GM21723 (cell line): ENCODE data around the gene MYO3A.

Source experiments
- ATAC-seq: cut with Tn5 transposase; IDR thresholded peaks from one replicate; pipeline ENCODE4 v1.9.1; 2021; ENCODE audit warnings: mild to moderate bottlenecking, moderate library complexity; ENCODE audit not compliant: unreplicated experiment

Gene MYO3A

DNA sequence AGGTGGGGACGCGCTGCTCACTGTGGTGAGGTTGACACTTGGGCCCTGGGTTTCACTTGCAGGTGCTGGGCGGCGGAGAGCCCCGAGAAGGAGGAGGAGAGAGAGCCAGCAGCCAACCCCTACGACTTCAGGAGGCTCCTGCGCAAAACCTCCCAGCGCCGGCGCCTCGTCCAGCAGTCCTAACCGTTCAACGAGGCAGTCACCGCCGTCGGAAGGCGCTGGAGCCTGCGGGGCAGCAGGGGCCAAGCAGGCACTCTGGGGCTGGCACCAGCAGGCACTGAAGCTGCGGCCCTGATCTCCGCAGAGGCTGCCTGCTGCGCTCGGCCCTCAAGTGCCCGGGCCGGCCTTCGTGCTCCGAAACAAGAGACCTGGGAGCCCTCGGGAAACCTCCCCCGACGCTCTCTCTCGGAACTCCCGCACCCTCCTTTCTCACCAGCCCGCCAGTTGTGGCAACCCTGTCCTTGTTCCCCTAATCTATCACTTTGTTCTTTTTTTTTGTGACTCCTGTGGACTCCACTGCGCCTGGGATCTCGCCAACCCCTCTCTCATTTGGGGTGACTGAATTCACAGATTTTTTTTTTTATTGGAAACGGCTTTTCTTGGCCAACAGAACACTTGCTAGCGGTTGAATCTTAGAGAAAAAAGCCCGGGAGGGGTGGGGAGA is 277.9 kb downstream of the MYO3A start:
- ATAC-seq, result no peak

DNA sequence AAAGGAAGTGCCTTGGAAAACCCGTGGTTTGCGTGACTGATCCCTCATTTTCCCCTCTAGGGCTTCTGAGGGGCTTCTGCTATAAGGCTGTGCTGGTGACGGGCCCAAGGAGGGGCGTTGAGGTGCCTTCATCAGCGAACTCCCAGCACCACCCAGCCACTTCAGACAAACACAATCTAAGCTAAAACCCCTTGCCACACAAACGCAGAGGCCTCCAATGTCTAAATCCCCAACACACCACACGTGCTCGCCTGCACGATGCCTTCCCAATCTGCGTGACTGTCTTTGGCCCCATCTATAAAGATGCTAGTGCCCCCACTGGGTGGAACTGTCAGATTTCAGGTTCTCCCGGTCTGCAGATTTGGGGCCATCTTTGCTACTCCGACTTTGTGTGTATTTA is 278.5 kb downstream of the MYO3A start:
- ATAC-seq, result no peak

DNA sequence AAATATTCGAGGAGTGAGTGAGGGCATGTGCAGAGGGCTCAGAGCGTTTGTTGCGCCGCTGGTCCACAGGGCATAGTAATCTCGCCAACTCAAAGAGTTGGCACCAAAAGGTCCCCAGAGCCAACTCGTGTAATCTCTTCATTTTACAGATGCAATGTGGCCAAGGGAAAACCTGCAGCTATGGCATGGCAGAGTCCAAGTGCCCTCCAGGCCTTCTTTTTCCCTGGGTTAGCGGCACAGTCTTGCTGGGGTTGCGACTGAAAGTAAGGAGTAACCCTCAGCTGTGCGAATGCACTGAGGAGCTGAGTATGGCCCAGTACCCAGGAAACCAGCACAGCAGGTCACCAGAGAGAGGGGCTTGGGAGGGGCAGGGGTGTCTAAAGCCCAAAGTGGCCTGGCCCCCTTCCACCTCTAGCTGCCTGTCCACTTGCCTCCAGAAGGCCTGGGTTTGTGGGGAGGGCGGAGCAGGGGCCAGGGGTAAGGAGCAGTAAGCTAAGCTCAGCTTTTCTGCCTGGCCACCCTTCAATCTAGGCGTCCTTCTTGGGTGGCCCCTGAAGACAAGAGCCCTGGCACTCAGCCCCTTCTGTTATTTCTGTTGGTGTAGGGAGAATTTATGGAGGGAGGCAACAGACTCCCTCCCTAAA is 279.2 kb downstream of the MYO3A start:
- no peak for ATAC-seq

DNA sequence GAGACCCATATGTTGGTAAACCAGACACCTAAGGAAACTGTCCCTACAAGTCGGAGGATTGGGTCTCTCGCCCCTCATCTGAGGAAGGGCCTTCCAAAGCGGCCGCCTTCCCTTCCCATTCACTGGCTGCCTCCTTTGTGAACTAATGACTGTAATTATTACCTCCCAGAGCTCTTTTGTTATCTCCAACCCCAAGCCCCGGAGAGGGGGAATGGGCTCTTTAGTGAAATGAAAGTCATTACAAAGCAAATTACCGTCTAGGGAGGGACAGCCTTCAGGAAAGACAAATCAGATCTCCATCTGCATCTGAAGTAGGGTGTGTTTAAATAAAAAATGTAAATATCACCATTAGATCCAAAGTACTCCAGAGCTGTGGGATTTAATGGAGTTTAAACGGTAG is 280.0 kb downstream of the MYO3A start:
- ATAC-seq, result no peak

DNA sequence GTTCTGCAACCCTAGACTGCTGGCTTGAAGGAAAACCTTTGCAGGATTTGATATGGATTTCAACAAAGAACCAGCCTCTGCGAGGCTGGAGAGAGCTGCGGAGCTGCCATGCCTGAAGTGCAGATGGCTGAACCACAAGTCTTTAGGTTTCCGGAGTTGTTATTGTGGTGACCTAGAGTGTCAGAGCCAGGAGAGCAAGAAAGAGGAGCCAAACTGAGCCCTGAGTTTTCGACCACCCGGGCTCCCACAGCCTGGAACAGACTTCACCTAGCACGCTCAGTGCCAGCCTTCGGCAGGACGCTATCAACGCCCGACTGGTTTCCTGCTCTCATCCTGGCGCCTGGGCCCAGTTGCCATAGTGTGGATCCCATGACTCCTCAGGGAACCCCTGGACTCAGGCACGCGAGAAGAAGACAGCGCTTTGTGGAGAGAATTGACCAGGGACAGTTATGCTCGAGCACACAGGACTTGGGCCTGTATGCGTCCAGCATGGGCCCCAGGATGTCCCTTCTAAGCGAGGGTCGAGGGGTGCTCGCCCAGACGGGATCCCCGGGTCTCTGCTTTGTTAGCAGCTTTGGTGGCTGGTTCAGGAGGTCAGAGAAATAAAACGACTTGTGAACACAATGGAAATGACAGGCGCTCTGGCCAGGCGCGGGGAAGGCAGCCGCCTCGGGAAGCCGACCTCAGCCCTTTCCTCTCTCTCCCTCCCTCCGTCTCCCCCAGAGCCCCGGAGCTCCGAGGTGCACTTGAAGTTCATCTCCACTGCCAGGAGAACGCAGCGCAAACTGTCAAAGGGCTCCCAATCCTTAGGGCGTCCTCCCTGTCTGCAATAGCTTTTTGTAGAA is 280.7 kb downstream of the MYO3A start:
- ATAC-seq, result no peak

DNA sequence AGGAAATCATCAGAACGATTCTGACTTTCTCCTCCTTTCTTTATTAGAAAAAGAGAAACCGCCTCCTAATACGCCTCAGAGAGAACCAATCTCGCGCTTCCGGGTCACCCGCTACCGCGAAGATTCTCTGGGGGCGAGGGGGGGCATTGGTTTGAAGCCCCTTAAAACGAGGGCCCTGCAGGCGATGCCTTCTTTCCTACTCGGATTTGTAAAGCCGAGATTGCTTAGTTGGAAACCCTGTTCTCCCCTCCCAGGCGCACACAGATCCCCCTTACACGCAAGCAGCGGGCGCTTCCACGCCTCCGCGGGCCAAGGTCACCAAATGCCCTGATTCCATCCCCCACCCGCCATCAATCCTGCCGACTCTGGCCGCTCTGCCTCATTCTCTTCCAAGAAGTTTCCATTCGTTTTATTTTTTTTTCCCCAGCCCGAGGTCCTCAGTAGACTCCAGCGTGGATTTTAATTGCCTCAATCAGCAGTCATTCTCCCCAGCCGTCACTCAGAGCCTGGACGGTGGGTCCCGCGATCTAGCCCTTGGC is 281.4 kb downstream of the MYO3A start:
- ATAC-seq, result no peak

DNA sequence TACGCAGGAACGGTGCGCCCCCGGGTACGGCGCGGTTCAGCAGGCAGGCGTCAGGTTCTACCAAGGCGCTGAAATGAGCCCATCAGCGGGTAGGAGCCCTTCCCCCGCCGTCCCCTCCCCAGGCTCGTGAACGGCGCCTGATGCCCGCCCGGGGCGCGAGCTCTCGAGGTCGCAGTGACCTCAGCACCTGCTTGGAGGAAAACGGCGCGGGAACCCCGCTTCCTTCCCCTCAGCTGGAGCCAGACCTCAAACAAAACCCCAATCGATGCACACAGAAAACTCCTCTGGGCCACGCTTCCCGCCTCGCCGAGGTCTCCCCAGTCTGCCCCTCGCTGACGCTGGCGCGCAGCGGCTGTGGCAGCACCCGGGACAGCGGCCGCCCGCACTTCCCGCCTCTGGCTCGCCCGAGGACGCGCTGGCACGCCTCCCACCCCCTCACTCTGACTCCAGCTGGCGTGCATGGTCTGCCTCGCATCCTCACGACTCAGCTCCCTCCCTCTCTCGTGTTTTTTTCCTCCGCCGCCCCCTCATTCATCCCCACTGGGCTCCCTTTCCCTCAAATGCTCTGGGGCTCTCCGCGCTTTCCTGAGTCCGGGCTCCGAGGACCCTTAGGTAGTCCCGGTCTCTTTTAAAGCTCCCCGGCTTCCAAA is 282.0 kb downstream of the MYO3A start:
- no peak for ATAC-seq

DNA sequence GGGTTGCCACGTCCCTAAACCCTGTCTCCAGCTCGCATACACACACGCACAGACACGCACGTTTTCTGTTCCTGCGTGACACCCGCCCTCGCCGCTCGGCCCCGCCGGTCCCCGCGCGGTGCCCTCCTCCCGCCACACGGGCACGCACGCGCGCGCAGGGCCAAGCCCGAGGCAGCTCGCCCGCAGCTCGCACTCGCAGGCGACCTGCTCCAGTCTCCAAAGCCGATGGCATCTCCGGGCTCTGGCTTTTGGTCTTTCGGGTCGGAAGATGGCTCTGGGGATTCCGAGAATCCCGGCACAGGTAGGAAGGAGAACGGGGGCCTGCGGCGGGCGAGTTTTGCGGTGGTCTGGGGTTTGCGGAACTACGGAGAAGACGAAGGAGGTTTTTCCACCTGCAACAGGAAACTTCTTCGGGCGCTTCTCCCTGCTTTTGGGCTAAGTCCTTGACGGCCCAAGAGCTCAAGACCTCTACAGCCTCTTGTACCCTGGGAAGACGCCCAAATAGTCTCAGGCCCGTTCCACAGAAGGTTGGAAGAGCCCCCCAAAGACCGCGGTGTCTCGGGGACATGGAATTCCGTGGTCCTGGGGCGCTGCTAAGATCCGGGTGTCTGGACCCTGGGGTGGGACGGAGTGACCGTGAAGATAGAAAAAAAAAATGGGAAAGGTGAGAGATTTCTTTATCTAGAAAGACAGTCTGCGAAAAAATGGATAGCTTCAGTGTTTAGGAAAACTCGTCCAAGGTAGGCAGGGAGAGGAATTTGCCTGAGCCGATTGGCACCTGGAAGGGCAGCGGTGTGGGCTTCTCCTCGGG is 282.8 kb downstream of the MYO3A start, which contains the start of gene GAD2:
GAD2 (plus strand) TSS at position 190 of the 811 bp plus-strand sequence; CDS start at position 226, 36 bp downstream.
- ATAC-seq, result no peak

DNA sequence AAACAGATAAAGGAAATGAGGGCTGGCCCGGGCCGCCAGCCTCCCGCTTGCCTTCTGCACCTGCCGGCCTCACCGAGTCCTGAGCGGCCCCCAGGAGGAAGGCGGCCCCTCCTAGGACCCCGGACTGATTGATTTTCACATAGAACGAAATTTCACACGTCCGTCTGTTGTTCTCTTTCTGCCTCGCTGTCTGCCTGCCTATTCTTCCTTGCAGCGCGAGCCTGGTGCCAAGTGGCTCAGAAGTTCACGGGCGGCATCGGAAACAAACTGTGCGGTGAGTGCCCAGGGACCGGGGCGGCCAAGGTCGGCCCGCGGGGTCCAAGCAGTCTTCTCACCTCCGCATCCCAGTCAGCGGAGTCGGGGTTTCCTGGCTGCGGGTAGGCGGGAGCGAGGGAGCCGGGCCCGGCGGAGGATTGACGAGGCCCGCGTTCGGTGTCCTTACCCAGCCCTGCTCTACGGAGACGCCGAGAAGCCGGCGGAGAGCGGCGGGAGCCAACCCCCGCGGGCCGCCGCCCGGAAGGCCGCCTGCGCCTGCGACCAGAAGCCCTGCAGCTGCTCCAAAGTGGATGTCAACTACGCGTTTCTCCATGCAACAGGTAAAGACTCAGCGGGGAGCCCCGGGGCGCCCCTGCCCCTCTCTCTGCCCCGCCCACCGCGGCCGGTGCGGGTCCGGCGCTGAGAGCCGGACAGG is 283.5 kb downstream of the MYO3A start:
- no peak for ATAC-seq

DNA sequence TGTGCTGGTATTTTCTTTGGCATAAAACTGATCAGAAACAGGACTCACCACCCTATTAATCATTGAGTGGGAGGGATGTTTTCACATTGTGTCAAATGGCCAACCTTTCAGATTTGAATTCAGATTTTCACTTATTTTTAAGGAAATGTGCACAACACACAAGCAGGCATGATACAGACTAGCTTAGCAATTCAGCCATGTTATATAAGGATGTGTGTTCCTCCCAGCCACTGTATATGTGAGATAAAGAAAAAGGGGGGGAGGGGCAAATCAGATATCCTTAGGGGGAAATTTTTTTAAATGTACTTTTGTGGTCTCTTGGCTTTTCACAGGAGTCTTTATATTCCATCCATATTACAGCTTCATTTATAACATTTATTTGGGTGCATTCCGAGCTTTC is 285.6 kb downstream of the MYO3A start:
- ATAC-seq, result no peak

DNA sequence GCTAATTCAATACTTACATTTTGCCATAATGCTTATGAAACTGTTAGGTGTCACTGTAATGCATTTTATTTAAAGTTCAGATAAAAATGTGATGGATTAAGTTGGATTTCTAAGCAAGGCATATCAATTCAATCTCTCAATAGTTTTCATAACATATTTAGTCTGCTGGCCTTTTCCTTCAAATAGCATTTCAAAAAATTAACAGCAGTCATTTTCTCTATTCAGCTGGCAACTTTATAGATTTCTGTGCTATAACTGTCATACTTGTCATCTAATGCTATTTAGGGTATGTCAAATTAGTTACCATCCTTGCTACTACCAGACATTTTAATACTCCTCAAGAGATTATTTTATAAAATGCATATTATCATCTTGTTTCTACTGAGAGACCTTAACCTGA is 286.9 kb downstream of the MYO3A start:
- no peak for ATAC-seq

DNA sequence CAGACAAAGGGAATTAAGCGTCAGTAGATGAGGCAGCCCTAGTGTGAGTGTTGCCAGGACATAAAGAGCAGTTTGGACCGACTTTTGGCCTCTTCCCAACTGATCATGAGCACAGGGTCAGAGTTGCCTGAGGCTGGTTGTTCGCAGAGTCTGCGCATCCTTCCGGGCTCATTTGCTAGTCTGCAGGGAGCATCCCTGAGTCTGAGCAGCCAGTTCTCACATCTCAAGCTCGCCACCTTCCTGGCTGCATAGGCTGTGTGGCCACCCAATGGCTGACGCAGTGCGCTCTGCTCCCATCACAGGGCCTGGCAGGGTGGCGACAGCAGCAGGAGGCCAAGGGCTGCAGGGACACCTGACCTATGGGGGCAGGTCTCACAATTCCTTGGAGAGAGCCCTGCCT is 287.5 kb downstream of the MYO3A start:
- ATAC-seq, result no peak

DNA sequence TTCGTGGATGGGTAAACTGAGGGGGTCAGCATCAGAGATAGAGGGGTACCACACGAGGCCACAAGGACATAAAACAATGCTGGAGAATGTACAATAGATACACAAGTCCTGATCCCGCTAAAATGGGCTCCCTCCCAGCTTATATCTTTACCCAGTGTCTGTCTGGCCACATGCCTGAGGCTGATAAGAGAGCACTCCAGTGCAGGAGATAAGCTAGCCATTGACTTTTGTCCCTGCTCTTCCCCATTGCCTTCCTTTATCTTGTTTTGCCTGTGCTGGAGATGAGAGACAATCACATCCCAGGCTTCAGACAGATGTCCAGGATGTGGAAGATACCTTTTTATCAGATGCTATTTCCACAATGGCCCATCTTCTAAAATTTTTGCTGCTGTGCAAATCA is 288.5 kb downstream of the MYO3A start:
- ATAC-seq, result no peak

DNA sequence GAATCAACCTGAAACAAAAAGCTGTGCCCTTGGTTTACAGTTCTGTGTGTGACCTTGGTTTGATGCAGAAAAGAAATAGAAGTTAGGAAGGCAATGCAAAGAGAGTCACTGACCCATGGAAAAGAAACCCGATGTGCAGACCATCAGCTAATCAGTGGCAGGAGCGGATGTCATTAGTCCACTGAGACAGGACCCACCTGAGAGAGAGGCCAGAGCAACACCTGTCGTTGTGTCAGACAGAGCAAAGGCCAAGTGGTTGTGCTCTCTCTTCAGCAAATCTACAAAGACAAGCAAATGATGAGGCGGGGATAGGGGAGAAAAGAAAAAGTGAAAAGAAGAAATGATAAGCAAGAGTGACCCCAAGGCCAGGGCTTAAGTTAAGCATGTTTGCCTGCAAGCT is 291.3 kb downstream of the MYO3A start:
- ATAC-seq, result no peak

DNA sequence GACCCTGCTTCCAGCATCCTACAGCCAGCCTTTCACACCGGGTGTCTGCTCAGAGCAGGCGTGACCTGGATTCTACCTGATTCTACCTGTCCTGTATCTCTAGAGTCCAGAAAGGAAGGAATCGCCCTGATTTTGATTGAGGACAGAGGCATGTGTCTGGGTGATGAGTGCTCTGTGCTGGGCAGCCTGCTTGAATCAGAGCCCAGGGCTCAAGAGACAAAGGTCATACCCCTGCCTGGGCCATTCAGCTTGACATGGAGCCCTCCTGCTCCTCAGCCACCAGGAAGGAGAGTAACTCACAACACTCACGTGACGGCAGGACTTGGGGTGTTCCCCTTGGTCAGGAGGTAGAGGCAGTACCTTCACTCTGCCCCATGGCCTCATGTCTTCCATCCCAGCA is 293.8 kb downstream of the MYO3A start:
- no peak for ATAC-seq

DNA sequence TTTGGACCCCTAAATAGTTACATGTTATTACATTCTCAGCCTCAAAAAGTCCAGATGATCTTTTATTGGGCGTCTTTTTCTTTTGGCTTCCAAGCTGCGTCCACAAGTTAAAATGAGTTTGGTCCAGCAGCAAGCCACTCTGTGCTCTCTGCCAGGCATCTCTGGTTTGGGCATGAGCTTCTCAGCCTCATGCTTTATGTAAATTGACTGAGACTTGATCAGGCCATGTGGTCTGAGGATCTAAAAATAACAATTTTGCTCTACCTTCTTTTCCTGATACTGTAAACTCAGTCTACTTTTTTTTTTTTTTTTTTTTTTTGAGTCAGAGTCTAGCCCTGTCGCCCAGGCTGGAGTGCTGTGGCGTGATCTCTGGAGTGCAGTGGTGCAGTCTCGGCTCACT is 298.1 kb downstream of the MYO3A start:
- no peak for ATAC-seq

DNA sequence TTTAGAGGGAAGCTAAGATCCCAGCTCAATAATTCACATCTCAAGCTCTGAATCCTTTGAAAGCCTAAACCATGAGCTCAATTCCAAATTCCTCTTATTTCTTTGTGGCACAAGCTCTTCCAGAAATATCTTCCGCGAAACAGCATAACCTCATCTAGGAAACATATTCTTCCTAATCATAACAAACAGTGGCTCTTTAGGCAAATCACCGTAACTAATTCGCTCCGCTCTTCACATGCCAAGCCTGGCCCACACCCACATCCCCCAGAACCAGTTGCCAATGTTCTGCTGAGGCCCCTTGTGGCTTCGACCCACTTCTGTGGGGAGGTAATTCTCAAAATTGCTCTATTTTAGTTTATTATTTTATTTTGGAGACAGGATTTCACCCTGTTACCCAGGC is 301.7 kb downstream of the MYO3A start:
- ATAC-seq, result no peak

DNA sequence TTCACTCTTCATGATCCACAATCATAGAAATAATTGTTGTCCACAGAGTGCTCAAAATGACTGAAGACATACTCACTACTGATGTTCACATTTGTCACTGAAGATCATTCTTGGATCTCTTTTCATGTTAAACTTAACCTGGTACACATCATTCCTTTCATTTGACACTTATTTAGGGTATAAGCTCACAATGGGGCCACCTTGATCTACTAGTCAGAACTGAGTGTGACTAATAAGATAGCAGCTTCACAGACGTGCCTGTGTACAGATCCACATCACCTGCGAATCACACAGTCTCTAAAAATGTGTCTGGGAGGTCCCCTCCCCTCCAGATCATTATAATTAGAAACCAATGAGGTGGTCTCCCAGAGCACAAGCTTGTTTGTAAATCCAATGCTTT is 304.3 kb downstream of the MYO3A start:
- ATAC-seq, result no peak

DNA sequence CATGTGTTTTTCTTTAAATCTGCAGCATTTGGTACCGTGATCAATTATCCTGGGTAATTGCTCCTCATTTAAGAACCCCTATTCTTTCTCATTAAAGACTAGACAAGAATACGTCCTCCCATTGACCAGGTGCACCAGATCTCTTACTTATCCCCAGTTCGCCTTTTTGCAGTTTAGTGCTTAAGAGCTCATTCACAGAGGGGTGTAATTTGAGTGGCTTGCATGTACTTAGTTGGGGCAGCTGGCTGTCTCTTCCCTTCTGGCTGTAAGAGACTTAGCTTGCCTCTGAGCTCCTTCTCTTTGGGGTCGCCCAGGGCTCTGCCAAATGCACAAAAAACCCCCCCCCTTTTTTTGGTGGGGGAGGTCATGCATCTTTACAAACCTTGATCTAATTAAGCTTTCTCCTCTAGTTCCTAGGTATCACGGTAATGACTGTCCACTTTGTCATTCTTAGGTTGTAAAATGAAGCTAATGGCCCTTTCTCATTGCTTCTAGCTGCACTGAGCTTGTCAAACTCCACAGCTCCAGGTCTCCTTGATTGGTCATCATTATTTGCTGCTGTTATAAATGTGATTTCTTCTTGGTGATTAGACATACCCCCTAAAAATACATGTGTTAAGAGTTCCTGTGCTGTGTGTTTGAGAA is 308.8 kb downstream of the MYO3A start:
- no peak for ATAC-seq
